ENCODE data around the gene DLX3. TPM values are rescaled to one million over a fixed set of nuclear protein-coding genes. Genes with fewer than 3 reads are reported as not detected.

DLX3 gene
- total RNA-seq, 1 experiment from 2014 or later, result 4.9 TPM

GRCh38 chr17:49959183-49959935 is 35.7 kb downstream of the DLX3 start:
- H3K4me1 ChIP-seq, result no peaks in the 10 kb centered on the region
- Mint-ChIP-seq H3K27me3 (ENCODE audit: insufficient read depth, unreplicated experiment) (no peaks in the 10 kb centered on the region), H3K36me3 (ENCODE audit: insufficient read depth, unreplicated experiment) (no peaks in the 10 kb centered on the region), H3K27ac (ENCODE audit: unreplicated experiment) (no peak overlapping the region), H3K9me3 (ENCODE audit: unreplicated experiment) (no peaks in the 10 kb centered on the region), H3K4me1 (ENCODE audit: low read depth, unreplicated experiment) (peaks cover 7% of the 10 kb centered on the region), H3K4me3 (ENCODE audit: unreplicated experiment) (no peak overlapping the region)
- H3K4me3 ChIP-seq (ENCODE audit: low read depth, low read length), result no peak overlapping the region
- no peaks in the 10 kb centered on the region for H3K36me3 ChIP-seq (ENCODE audit: control insufficient read depth, insufficient read depth, low read length)
- H3K27me3 ChIP-seq (replicated peaks; ENCODE audit: control insufficient read depth, insufficient read depth, low read length), result no peaks in the 10 kb centered on the region
- BruUV-seq (replicated peaks), result no TSS peak
- CTCF ChIA-PET, result interaction anchor here (0.7 to 1.2 kb wide), 3 partner anchors 9 to 69 kb away, joined by 3 to 4 read pairs (median 3); no protein-coding TSS in a partner anchor
- no peak for DNase-seq
- intact Hi-C loops (cut with micrococcal nuclease; ENCODE audit: unreplicated experiment), result no loop called here
- no peak for TF ChIP-seq CTCF (IDR thresholded peaks at IDR 0.05; ENCODE audit: insufficient read depth in 1 of 2, low read depth in 1 of 2, low read length in 1 of 2, severe bottlenecking in 1 of 2, unreplicated experiment in 1 of 2)
- no peaks in the 10 kb centered on the region for H3K9me3 ChIP-seq
- POLR2A ChIA-PET, result interaction anchor here (0.7 kb wide), 1 partner anchor 10 kb away, joined by 6 read pairs; no protein-coding TSS in a partner anchor

- Histone ChIP-seq H3K27me3 (replicated peaks; ENCODE audit: control insufficient read depth, insufficient read depth, low read length) (no peaks in the 10 kb centered on the region), H3K9me3 (no peaks in the 10 kb centered on the region), H3K4me1 (no peaks in the 10 kb centered on the region), H3K4me3 (ENCODE audit: low read depth, low read length) (no peak overlapping the region), H3K36me3 (ENCODE audit: control insufficient read depth, insufficient read depth, low read length) (no peaks in the 10 kb centered on the region)
- CTCF ChIA-PET, result interaction anchor here (0.6 to 1.2 kb wide), 3 partner anchors 10 to 352 kb away, joined by 3 to 4 read pairs (median 3); no protein-coding TSS in a partner anchor
- Mint-ChIP-seq H3K4me1 (ENCODE audit: low read depth, unreplicated experiment) (peaks cover 7% of the 10 kb centered on the region), H3K36me3 (ENCODE audit: insufficient read depth, unreplicated experiment) (no peaks in the 10 kb centered on the region), H3K4me3 (ENCODE audit: unreplicated experiment) (no peak overlapping the region), H3K27me3 (ENCODE audit: insufficient read depth, unreplicated experiment) (no peaks in the 10 kb centered on the region), H3K9me3 (ENCODE audit: unreplicated experiment) (no peaks in the 10 kb centered on the region), H3K27ac (ENCODE audit: unreplicated experiment) (no peak overlapping the region)
- TF ChIP-seq CTCF (IDR thresholded peaks at IDR 0.05; ENCODE audit: insufficient read depth in 1 of 2, low read depth in 1 of 2, low read length in 1 of 2, severe bottlenecking in 1 of 2, unreplicated experiment in 1 of 2), result no peak
- no peak for DNase-seq
- no TSS peak for BruUV-seq (replicated peaks)
- POLR2A ChIA-PET, result interaction anchor here (0.7 kb wide), 1 partner anchor 908 kb away, joined by 12 read pairs; the partner anchor contains the start of gene TOB1
- intact Hi-C loops (cut with micrococcal nuclease; ENCODE audit: unreplicated experiment), result no loop called here
These were observed 36.3 kb downstream of the DLX3 start for GRCh38 chr17:49958723-49959122.

- CTCF ChIA-PET, result interaction anchor here (0.7 to 1.7 kb wide), 9 partner anchors 16 to 199 kb away, joined by 3 to 5 read pairs (median 3); no protein-coding TSS in a partner anchor
- Histone ChIP-seq H3K36me3 (ENCODE audit: control insufficient read depth, insufficient read depth, low read length) (no peaks in the 10 kb centered on the region), H3K4me1 (peaks cover 4% of the 10 kb centered on the region), H3K27me3 (replicated peaks; ENCODE audit: control insufficient read depth, insufficient read depth, low read length) (no peaks in the 10 kb centered on the region), H3K4me3 (ENCODE audit: low read depth, low read length) (no peak overlapping the region), H3K9me3 (no peaks in the 10 kb centered on the region)
- POLR2A ChIA-PET, result no interaction called here
- Mint-ChIP-seq H3K27me3 (ENCODE audit: insufficient read depth, unreplicated experiment) (no peaks in the 10 kb centered on the region), H3K36me3 (ENCODE audit: insufficient read depth, unreplicated experiment) (no peaks in the 10 kb centered on the region), H3K4me3 (ENCODE audit: unreplicated experiment) (no peak overlapping the region), H3K4me1 (ENCODE audit: low read depth, unreplicated experiment) (peaks cover 20% of the 10 kb centered on the region), H3K9me3 (ENCODE audit: unreplicated experiment) (no peaks in the 10 kb centered on the region), H3K27ac (ENCODE audit: unreplicated experiment) (no peak overlapping the region)
- BruUV-seq (replicated peaks), result no TSS peak
- no peak for DNase-seq
- intact Hi-C loops (cut with micrococcal nuclease; ENCODE audit: unreplicated experiment), result no loop called here
- no peak for TF ChIP-seq CTCF (IDR thresholded peaks at IDR 0.05; ENCODE audit: insufficient read depth in 1 of 2, low read depth in 1 of 2, low read length in 1 of 2, severe bottlenecking in 1 of 2, unreplicated experiment in 1 of 2)
These were observed 37.7 kb downstream of the DLX3 start for GRCh38 chr17:49957350-49957749.
